A549 (cell line): ENCODE measurements around the gene BNC2. TPM values are rescaled to one million over a fixed set of nuclear protein-coding genes. Genes with fewer than 3 reads are reported as not detected.
"Not testable (repeated sequence)": the region's sequence is repeated elsewhere in the genome, so short reads cannot be mapped to it uniquely, and the experiment has no call there.

Source experiments
- ATAC-seq, 2 experiments: fragments of 200-7000 bp in 1 of 2; fragments of >200 bp in 1 of 2; cut with Nextera tagmentation in 1 of 2; cut with Tn5 transposase in 1 of 2; 3 replicates each; pipeline versions ENCODE4 v1.8.0 to v1.9.1; 2018 to 2020; ENCODE audit warnings: mild to moderate bottlenecking in 1 of 2, moderate library complexity in 1 of 2
- CTCF ChIA-PET: fragments of 300-600 bp; sonication (Branson Sonifier 250); formaldehyde crosslinking; extraction: SDS; loops from one replicate; lab custom pipeline; 2021; ENCODE audit warnings: antibody characterized with exemption, inconsistent platforms; lab: Yijun Ruan, JAX
- POLR2A ChIA-PET: fragments of 350-600 bp; formaldehyde crosslinking; extraction: SDS; loops from one replicate; lab custom pipeline; 2021; ENCODE audit warnings: antibody characterized with exemption, inconsistent platforms; lab: Yijun Ruan, JAX
- DNase-seq, 2 experiments: peaks; one replicate each; pipeline versions ENCODE4 v3.0.0 to v3.0.0-alpha.2; 2011 to 2016; ENCODE audit warnings: low read depth in 1 of 2, low spot score in 1 of 2
- FAIRE-seq: peaks from 2 replicates; lab custom pipeline; 2011; peaks lifted over from hg19 to GRCh38; lab: Jason Lieb, UNC
- H3K27ac ChIP-seq, 2 experiments: fragments of >200 bp; sonication (Bioruptor Twin); formaldehyde crosslinking; 3 replicates each; pipeline ENCODE4 v1.5.1; 2016 to 2017
- H3K4me1 ChIP-seq: fragments of >200 bp; sonication (Bioruptor Twin); formaldehyde crosslinking; 3 replicates; pipeline ENCODE4 v1.6.1; 2016
- H3K4me2 ChIP-seq: fragments of >200 bp; sonication (Bioruptor Twin); formaldehyde crosslinking; 3 replicates; pipeline ENCODE4 v1.6.1; 2016
- H3K4me3 ChIP-seq: fragments of >200 bp; sonication (Bioruptor Twin); formaldehyde crosslinking; 3 replicates; pipeline ENCODE4 v1.5.1; 2016
- H3K9me3 ChIP-seq: fragments of >200 bp; sonication (Bioruptor Twin); formaldehyde crosslinking; 3 replicates; pipeline ENCODE4 v1.6.1; 2016
- BCL3 ChIP-seq: fragments of >200 bp; sonication (Bioruptor Twin); formaldehyde crosslinking; IDR thresholded peaks from 3 replicates; pipeline ENCODE4 v1.6.1; 2016
- CBX2 ChIP-seq: fragments of 200-600 bp; sonication (generic); IDR thresholded peaks from 2 replicates; pipeline ENCODE4 v1.6.1; 2016; ENCODE audit warnings: low read depth, mild to moderate bottlenecking, borderline replicate concordance
- CEBPB ChIP-seq, 2 experiments: fragments of >200 bp in 1 of 2; sonication (Bioruptor Twin) in 1 of 2; formaldehyde crosslinking in 1 of 2; IDR thresholded peaks; 2 replicates each; pipeline ENCODE4 v1.6.1; 2012 to 2016
- CTCF ChIP-seq: fragments of >200 bp; sonication (Bioruptor Twin); formaldehyde crosslinking; IDR thresholded peaks from 3 replicates; pipeline ENCODE4 v1.5.1; 2016
- HDAC2 ChIP-seq: fragments of 200-600 bp; sonication (generic); IDR thresholded peaks from 2 replicates; pipeline ENCODE4 v1.6.1; 2016
- HOXB5 ChIP-seq: fragments of 250-450 bp; sonication (Bioruptor Pico); IDR thresholded peaks from 2 replicates; pipeline ENCODE4 v1.5.0; 2020; ENCODE audit warnings: mild to moderate bottlenecking, moderate library complexity
- JUN ChIP-seq, 2 experiments: fragments of >200 bp; sonication (Bioruptor Twin); formaldehyde crosslinking; IDR thresholded peaks; 2 replicates in 1 of 2; 3 replicates in 1 of 2; pipeline ENCODE4 v1.6.1; 2016 to 2017
- MYC ChIP-seq: IDR thresholded peaks from 2 replicates; pipeline ENCODE4 v1.6.1; 2012; ENCODE audit warnings: mild to moderate bottlenecking, inconsistent platforms, low read length, improper control_type of control experiment, borderline replicate concordance
- NFE2L2 ChIP-seq: fragments of 150-350 bp; conservative IDR thresholded peaks from 2 replicates; pipeline ENCODE4 v1.6.1; 2014; ENCODE audit warnings: low read length
- NR3C1 ChIP-seq: fragments of >200 bp; sonication (Bioruptor Twin); formaldehyde crosslinking; IDR thresholded peaks from 3 replicates; pipeline ENCODE4 v1.6.1; 2017
- PBX3 ChIP-seq: IDR thresholded peaks from 2 replicates; pipeline ENCODE4 v1.6.1; 2012
- PHF8 ChIP-seq: fragments of 200-600 bp; sonication (generic); IDR thresholded peaks from 2 replicates; pipeline ENCODE4 v1.6.1; 2016; ENCODE audit warnings: low read depth, mild to moderate bottlenecking, antibody characterized with exemption, moderate library complexity, borderline replicate concordance
- RCOR1 ChIP-seq: fragments of 150-350 bp; IDR thresholded peaks from 2 replicates; pipeline ENCODE4 v1.6.1; 2014; ENCODE audit warnings: antibody characterized with exemption, low read length, low read depth
- RFX5 ChIP-seq: fragments of 450-650 bp; IDR thresholded peaks from 2 replicates; pipeline ENCODE4 v1.7.1; 2014; ENCODE audit warnings: antibody characterized with exemption, mild to moderate bottlenecking, moderate library complexity
- RNF2 ChIP-seq: fragments of 200-600 bp; sonication (generic); IDR thresholded peaks from 2 replicates; pipeline ENCODE4 v1.6.1; 2016; ENCODE audit warnings: low read depth, mild to moderate bottlenecking, antibody characterized with exemption, moderate library complexity, borderline replicate concordance
- SREBF2 ChIP-seq: fragments of 450-650 bp; IDR thresholded peaks from 2 replicates; pipeline ENCODE4 v1.6.1; 2014; ENCODE audit warnings: mild to moderate bottlenecking, moderate library complexity
- TFCP2L1 ChIP-seq: fragments of 250-450 bp; sonication (Bioruptor Pico); IDR thresholded peaks from 2 replicates; pipeline ENCODE4 v1.5.0; 2021; ENCODE audit warnings: mild to moderate bottlenecking
- USF2 ChIP-seq: fragments of 450-650 bp; IDR thresholded peaks from 2 replicates; pipeline ENCODE4 v1.6.1; 2014; ENCODE audit warnings: antibody characterized with exemption
- ZC3H11A ChIP-seq: fragments of 450-650 bp; IDR thresholded peaks from 2 replicates; pipeline ENCODE4 v1.6.1; 2014; ENCODE audit warnings: antibody characterized with exemption, mild to moderate bottlenecking
- ZFP36 ChIP-seq: fragments of 450-650 bp; IDR thresholded peaks from 2 replicates; pipeline ENCODE4 v1.6.1; 2014; ENCODE audit warnings: borderline replicate concordance; ENCODE audit not compliant: partially characterized antibody
- ZSCAN20 ChIP-seq: fragments of 250-450 bp; sonication (Bioruptor Pico); IDR thresholded peaks from 2 replicates; pipeline ENCODE4 v1.8.0; 2022; ENCODE audit warnings: mild to moderate bottlenecking, moderate library complexity
- WGBS: methylation state at CpG from one replicate; pipeline ENCODE4 v1.1.6; 2017; ENCODE audit errors: missing lambda C conversion rate; 5-methylcytosine and 5-hydroxymethylcytosine counted together
- polyA plus RNA-seq, 4 experiments: library from polyadenylated mRNA; depleted of rRNA in 3 of 4; stranded (reverse); fragments of >200 nt; fragmentation: RNase III in 1 of 4; extraction: RNeasy Plus Mini Kit Qiagen cat#74134 plus additional on column Dnase treatment in 1 of 4; gene quantifications; 2 replicates in 3 of 4; 3 replicates in 1 of 4; pipeline ENCODE4 v1.2.3, GENCODE V29; 2011 to 2017

The BNC2 gene
- polyA plus RNA-seq, 2 of the 4 experiments (the other 2 are of a cell fraction), result 6.2 to 7.5 TPM

- POLR2A ChIA-PET, result no interaction called here
- H3K9me3 ChIP-seq, result no peaks in the 10 kb centered on the region
- no peak overlapping the region for H3K4me2 ChIP-seq
- CTCF ChIA-PET, result no interaction called here
- WGBS, result 90% methylated on average over 6 of the region's 6 CpGs
- ATAC-seq (no peak), FAIRE-seq (no peak), DNase-seq (no peak)
- TF ChIP-seq BCL3 (no peak), CTCF (no peak), ZFP36 (no peak), USF2 (no peak), ZSCAN20 (CRISPR knock-in tag) (no peak), PBX3 (no peak), RCOR1 (no peak), JUN (IDR thresholded peaks at IDR 0.05) (no peak), RNF2 (no peak), CEBPB (IDR thresholded peaks at IDR 0.05) (no peak), CBX2 (no peak), SREBF2 (no peak), RFX5 (no peak), NR3C1 (no peak)
- H3K4me1 ChIP-seq, result peaks cover 7% of the 10 kb centered on the region
- H3K27ac ChIP-seq, result no peak overlapping the region
- no peak overlapping the region for H3K4me3 ChIP-seq
These were observed 44.8 kb upstream of the BNC2 start for GRCh38 chr9:16915126-16915831.

- peak in 1 of 2 experiments; percentile 11 for DNase-seq
- Histone ChIP-seq H3K9me3 (no peaks in the 10 kb centered on the region), H3K27ac (peak overlapping the region; percentile 43 to 44; a peak in 3 of 6 replicates), H3K4me2 (peak overlapping the region; percentile 34; the same call in 2 of the 3 replicates), H3K4me1 (peaks cover 7% of the 10 kb centered on the region), H3K4me3 (no peak overlapping the region)
- FAIRE-seq, result no peak
- WGBS, result 48% methylated on average over 2 of the region's 2 CpGs
- CTCF ChIA-PET, result no interaction called here
- POLR2A ChIA-PET, result no interaction called here
- TF ChIP-seq ZC3H11A, result no peak
- TF ChIP-seq MYC, result no peak
- TF ChIP-seq RCOR1, result no peak
- no peak for TF ChIP-seq HOXB5
- TF ChIP-seq RFX5, result no peak
- TF ChIP-seq NFE2L2, result no peak
- no peak for TF ChIP-seq PHF8
- no peak for TF ChIP-seq TFCP2L1 (CRISPR knock-in tag)
- TF ChIP-seq HDAC2, result no peak
- ATAC-seq, result no peak
These were observed 41.7 kb upstream of the BNC2 start for GRCh38 chr9:16912197-16912596.

GRCh38 chr9:16908206-16908605, 37.7 kb upstream of the BNC2 start:
- H3K27ac ChIP-seq, ATAC-seq, H3K9me3 ChIP-seq, CTCF ChIA-PET, POLR2A ChIA-PET, DNase-seq, H3K4me1 ChIP-seq, H3K4me2 ChIP-seq, H3K4me3 ChIP-seq, FAIRE-seq: not testable (repeated sequence)
